NCI-H128 (cell line): ENCODE measurements around the gene CRMP1.

Experiments used
- DNase-seq: peaks from one replicate; lab custom pipeline; 2025; ENCODE audit not compliant: unreplicated experiment; lab: John Stamatoyannopoulos, UW

The CRMP1 gene

GRCh38 chr4:5801696-5802095, 91.2 kb downstream of the CRMP1 start:
- no peak for DNase-seq

GRCh38 chr4:5800496-5800895, 92.4 kb downstream of the CRMP1 start:
- DNase-seq: no peak

GRCh38 chr4:5799406-5799805, 93.5 kb downstream of the CRMP1 start:
- no peak for DNase-seq

GRCh38 chr4:5798946-5799345, 93.9 kb downstream of the CRMP1 start:
- DNase-seq: no peak

- DNase-seq: no peak
These were observed 94.4 kb downstream of the CRMP1 start for GRCh38 chr4:5798462-5798861.

GRCh38 chr4:5797866-5798265, 95.0 kb downstream of the CRMP1 start:
- DNase-seq: no peak

GRCh38 chr4:5796976-5797375, 95.9 kb downstream of the CRMP1 start:
- DNase-seq: no peak

- no peak for DNase-seq
These were observed 97.3 kb downstream of the CRMP1 start for GRCh38 chr4:5795580-5795979.

- no peak for DNase-seq
These were observed 99.4 kb downstream of the CRMP1 start for GRCh38 chr4:5793514-5793913.

GRCh38 chr4:5791654-5792053, 101.2 kb downstream of the CRMP1 start:
- no peak for DNase-seq

- no peak for DNase-seq
These were observed 102.4 kb downstream of the CRMP1 start for GRCh38 chr4:5790546-5790857.

GRCh38 chr4:5789141-5789540, 103.7 kb downstream of the CRMP1 start:
- DNase-seq: no peak

GRCh38 chr4:5788144-5788543, 104.7 kb downstream of the CRMP1 start:
- no peak for DNase-seq

- no peak for DNase-seq
These were observed 105.6 kb downstream of the CRMP1 start for GRCh38 chr4:5787311-5787710.

- DNase-seq: no peak
These were observed 106.8 kb downstream of the CRMP1 start for GRCh38 chr4:5785806-5786680.

GRCh38 chr4:5784960-5785611, 107.8 kb downstream of the CRMP1 start:
- no peak for DNase-seq

- no peak for DNase-seq
These were observed 108.9 kb downstream of the CRMP1 start for GRCh38 chr4:5784021-5784420.

GRCh38 chr4:5783486-5783885, 109.4 kb downstream of the CRMP1 start:
- no peak for DNase-seq

GRCh38 chr4:5782829-5783476, 109.9 kb downstream of the CRMP1 start:
- no peak for DNase-seq

- no peak for DNase-seq
These were observed 111.2 kb downstream of the CRMP1 start for GRCh38 chr4:5781691-5782090.

- DNase-seq: no peak
These were observed 111.9 kb downstream of the CRMP1 start for GRCh38 chr4:5780831-5781480.

GRCh38 chr4:5776510-5776909, 116.4 kb downstream of the CRMP1 start:
- no peak for DNase-seq
